Renal cortex interstitium (tissue), 15 donors: ENCODE measurements around the gene TCFL5. TPM values are rescaled to one million over a fixed set of nuclear protein-coding genes. Genes with fewer than 3 reads are reported as not detected.

Experiments used
- DNase-seq, 11 donors: peaks; one replicate each; pipeline ENCODE4 v3.0.0-alpha.2; 2013; ENCODE audit warnings: low read depth in 9 of 11, low spot score in 4 of 11; ENCODE audit errors: extremely low read depth in 1 of 11
- long read RNA-seq, 16 experiments: transcript quantifications; one replicate each; lab custom pipeline, GENCODE V29; 2026
- polyA plus RNA-seq, 3 donors: library from polyadenylated mRNA; unstranded; fragments of 120-200 nt; gene quantifications; one replicate each; pipeline ENCODE4 v1.2.1, GENCODE V29; 2013; ENCODE audit not compliant: insufficient read length in 3 of 3

The TCFL5 gene
- polyA plus RNA-seq, result 10 to 100 TPM; 12.1 to 15.6 (median 12.8) TPM
- long read RNA-seq, donor 1, partial matches to known transcripts, result 5 of 5 reads
- long read RNA-seq, donor 1, other reads (novel, unspliced or antisense), result 0 of 5 reads
- long read RNA-seq, donor 2, partial matches to known transcripts, result 19 of 22 reads
- long read RNA-seq, donor 2, other reads (novel, unspliced or antisense), result 0 of 22 reads
- long read RNA-seq, donor 3, partial matches to known transcripts, result 0 of 3 reads
- long read RNA-seq, donor 3, other reads (novel, unspliced or antisense), result 0 of 3 reads
- long read RNA-seq, donor 4, transcript TCFL5-202 (6 exons, 2,456 nt), result major isoform, 5 of 26 reads
- long read RNA-seq, donor 4, partial matches to known transcripts, result 21 of 26 reads
- long read RNA-seq, donor 4, other reads (novel, unspliced or antisense), result 0 of 26 reads
- long read RNA-seq, donor 5, partial matches to known transcripts, result 0 of 3 reads
- long read RNA-seq, donor 5, other reads (novel, unspliced or antisense), result 0 of 3 reads
- long read RNA-seq, donor 6, partial matches to known transcripts, result 0 of 4 reads
- long read RNA-seq, donor 6, other reads (novel, unspliced or antisense), result 0 of 4 reads
- long read RNA-seq, donor 7, partial matches to known transcripts, result 0 of 1 reads
- long read RNA-seq, donor 7, other reads (novel, unspliced or antisense), result 0 of 1 reads
- long read RNA-seq, donor 8, transcript TCFL5-202 (6 exons, 2,456 nt), result major isoform, 7 of 74 reads
- long read RNA-seq, donor 8, partial matches to known transcripts, result 67 of 74 reads
- long read RNA-seq, donor 8, other reads (novel, unspliced or antisense), result 0 of 74 reads
- long read RNA-seq, donor 9, partial matches to known transcripts, result 24 of 26 reads
- long read RNA-seq, donor 9, other reads (novel, unspliced or antisense), result 0 of 26 reads
- long read RNA-seq, donor 10, partial matches to known transcripts, result 0 of 1 reads
- long read RNA-seq, donor 10, other reads (novel, unspliced or antisense), result 0 of 1 reads
- long read RNA-seq, donor 11, partial matches to known transcripts, result 6 of 43 reads
- long read RNA-seq, donor 11, other reads (novel, unspliced or antisense), result 35 of 43 reads
- long read RNA-seq, donor 12, partial matches to known transcripts, result 19 of 19 reads
- long read RNA-seq, donor 12, other reads (novel, unspliced or antisense), result 0 of 19 reads
- long read RNA-seq, donor 13, transcript TCFL5-202 (6 exons, 2,456 nt), result major isoform, 11 of 11 reads
- long read RNA-seq, donor 13, partial matches to known transcripts, result 0 of 11 reads
- long read RNA-seq, donor 13, other reads (novel, unspliced or antisense), result 0 of 11 reads
- long read RNA-seq, donor 14, partial matches to known transcripts, result 29 of 30 reads
- long read RNA-seq, donor 14, other reads (novel, unspliced or antisense), result 0 of 30 reads
- long read RNA-seq, donor 15, result 0 reads
- long read RNA-seq, donor 16, partial matches to known transcripts, result 0 of 4 reads
- long read RNA-seq, donor 16, other reads (novel, unspliced or antisense), result 0 of 4 reads

DNA sequence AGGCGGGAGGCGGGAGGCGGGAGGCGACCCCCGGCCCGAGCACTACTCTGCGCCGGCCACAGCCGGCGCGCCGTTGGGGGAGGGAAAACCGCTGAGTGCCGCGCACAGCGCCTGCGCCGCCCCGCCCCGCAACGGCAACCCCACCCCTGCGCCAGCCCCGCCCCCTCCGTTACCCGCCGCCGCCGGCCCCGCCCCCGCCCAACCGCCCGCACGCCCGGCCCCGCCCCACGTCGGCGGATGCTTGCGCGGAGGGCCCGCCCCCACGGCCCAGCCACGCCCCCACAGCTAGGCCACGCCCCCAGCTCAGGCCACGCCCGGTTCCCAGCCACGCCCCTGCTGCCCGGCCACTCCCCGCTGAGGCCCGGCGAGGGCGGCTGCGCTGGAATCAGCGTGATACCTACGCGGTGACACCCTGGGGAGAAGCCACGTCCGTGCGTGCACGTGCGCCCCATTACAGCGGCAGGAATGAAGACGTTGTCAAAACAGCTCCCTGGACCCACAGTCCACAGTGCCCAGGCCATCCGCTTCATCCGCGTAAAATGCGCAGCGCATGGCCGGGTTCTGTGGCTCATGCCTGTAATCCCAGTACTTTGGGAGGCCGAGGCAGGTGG lies at the start of gene TCFL5:
TSS of gene TCFL5 (minus strand) at position 97 of the 611 bp plus-strand sequence. CDS start 152 bp downstream, outside the sequence.
- DNase-seq, result peak in 5 of 11 donors; percentile 55 to 75 (median 72)

GRCh38 chr20:62910777-62911497 lies 49.3 kb upstream of the TCFL5 start:
- DNase-seq, result no peak

GRCh38 chr20:62910217-62910766 lies 48.7 kb upstream of the TCFL5 start:
- no peak for DNase-seq

- DNase-seq, result no peak
Observed at GRCh38 chr20:62908971-62909791, 47.6 kb upstream of the TCFL5 start.

DNA sequence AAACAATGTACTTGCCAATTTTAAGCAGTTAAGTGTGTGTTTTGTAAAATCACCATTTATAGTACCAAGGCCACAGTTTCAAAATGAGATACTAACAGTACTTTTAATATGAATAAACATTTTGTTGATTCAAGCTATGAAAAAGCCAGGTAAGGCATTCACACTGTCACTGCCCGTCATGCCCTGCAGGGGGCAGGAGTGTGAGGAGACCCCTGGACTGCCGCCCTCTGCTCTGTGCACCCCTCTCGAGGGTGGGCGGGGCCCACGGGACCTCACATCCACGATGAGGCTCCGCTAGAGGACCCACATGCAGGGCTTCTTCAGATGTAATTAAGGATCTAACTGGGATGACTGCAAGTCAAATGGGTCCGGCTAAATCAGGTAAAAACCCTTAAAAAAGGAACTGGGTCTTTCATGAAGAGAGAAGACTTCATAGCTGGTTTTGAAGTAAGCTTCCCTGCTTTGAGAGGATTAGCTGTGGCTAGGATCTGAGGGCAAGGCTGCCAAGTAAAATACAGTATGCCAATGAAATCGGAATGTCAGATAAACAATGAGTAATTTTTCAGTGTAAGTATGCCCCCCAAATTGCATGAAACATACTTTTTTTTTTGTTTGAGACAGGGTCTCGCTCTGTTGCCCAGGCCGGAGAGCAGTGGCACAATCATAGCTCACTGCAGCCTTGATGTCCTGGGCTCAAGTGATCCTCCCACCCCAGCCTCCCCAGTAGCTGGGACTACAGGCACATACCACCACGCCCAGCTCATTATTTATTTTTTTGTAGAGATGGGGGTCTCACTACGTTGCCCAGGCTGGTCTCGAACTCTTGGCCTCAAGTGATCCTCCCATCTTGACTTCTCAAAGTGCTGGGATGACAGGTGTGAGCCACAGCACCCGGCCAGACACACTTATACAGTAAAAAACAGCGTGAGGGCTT lies 46.0 kb upstream of the TCFL5 start:
- DNase-seq, result no peak

- no peak for DNase-seq
Observed at GRCh38 chr20:62906647-62907375, 45.2 kb upstream of the TCFL5 start.

DNA sequence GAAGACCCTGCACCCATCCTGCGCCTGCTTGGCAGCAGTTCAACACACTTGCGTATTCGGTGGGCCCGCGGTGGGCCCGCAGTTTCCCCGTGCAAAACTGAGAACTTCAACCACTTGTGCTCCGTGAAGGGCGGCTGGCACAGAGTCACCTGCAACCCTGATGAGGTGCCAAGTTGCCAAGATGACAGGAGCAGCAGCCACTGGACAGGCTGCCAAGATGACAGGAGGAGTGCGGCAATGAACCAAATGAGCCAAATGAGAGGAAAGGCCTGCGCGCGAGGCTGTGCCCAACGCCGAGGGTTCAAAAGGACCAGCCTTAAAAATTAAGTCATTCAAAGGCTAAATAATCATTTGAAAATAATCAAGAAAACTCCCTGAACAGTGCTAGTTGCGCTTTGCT lies 44.6 kb upstream of the TCFL5 start:
- DNase-seq, result no peak

- no peak for DNase-seq
Observed at GRCh38 chr20:62905536-62906117, 44.0 kb upstream of the TCFL5 start.

DNA sequence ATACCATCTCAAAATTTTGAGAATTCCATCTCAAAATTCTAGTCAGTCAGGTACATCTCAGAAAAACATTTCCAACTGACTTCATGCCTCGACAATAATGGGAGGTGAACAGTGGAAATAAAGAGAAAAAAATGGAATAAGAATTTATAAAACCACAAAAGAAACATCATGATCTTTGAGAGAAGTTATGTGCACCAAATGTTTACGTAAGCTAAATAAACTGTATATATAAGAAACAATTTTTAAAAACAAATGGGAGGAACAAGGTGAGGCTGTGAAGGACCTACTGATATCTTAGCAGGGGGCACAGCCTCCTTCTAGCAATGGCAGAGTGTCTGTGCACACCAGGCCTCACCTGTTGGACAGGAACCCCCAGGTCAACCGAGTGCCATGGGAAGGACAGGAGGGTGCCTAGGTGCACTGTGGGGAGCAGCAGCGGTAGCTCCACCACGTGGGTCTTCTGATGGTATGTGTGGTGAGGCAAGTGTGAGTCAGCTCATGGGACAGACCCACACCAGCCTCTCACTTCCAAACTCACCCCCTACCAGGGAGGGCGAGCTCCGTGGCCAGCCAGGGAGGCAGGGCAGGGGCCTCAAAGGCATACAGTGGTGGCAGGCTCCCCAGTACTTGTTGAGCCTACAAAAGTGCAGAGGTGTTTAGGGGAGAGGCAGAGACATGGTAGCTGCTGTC lies 41.4 kb upstream of the TCFL5 start:
- DNase-seq, result no peak

DNA sequence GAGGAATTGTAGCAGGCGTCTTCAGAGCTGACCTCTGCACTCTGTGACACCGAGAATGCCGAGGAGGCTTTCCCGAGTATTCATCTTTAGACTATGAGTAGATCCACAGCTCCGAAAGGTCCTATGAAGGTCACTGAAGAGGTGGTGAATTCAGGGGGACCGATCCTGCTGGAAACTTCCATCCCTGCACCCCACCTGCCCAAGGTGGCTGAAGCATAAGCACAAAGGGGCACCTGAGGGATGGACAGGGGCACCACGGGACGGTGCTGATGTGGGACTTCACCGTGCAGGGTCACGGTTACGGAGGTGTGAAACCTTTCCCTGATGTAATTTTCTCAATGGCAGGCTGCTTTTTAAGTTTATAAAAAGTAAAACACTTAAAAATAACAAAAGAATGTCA lies 40.3 kb upstream of the TCFL5 start:
- no peak for DNase-seq

DNA sequence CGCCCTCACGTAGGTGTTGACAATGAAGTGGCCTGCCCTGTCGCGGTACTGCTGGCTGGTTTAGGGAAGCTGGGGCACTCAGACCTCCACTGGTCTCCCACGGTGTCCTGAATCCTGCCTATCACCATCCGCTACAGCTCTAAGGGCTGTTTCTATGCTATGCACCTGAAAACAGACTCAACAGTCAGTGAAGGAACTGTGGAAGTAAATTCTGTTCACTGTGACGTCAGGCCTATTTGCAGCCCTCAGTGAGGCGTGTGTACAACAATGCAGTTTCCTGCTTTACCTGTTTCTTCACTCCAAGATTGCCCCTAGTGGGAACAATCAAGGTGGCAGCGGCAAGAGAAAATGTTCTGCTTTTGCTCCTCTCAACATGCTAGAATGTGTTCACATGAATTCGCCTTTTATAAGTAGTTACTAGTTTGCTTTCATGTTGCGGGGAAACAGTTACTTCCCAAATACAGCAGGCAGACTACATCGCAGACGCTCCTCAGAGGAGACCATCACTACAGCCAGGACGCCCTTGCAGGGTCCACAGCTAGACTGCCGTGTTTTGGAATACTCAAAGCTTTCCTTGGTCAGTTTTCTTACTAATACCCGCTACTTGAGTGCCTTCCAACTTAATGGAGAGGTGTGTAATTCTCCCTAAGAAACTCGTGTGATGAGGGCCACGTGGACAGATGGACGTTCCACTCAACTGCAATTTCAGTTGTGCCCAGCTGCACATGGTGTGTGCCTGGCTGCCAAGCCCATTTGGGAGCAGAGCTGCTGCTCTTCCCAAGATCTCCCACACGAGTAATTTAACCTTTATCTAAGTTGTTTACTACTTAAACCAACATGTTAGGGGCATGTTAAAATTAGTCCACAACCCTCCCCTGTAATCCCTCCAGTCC lies 39.3 kb upstream of the TCFL5 start:
- peak in 5 of 11 donors; percentile 39 to 65 (median 57) for DNase-seq

DNA sequence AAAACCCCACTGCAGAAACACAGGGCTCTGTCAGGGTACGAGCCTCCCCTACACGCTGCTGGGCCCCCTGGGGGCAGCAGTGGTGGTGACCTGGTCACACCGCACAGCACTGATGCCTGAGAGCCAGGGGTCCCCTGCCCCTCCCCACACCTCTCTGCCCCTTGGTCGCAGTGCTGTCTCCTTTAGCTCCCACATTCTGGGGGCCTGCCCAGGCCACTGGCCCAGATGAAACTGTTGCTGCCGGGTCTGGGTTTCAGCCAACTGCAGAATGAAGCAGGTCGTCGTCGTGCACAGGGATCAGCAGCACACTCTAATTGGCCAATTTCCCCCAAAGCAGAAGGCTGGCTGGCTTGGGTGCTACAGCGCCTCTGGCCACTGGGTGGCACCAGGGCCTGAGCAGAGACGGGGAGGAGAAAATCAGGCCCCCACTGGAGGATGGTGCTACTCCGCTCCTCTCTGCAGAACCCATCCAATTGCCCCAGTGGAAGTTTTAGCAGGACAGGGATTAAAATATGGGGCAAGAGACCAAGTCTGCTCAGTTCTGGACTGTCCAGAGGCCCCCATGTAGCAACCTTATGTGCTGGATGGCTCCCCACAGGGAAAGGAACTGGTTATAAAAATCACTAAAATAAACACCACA lies 38.5 kb upstream of the TCFL5 start:
- DNase-seq, result peak in 6 of 11 donors; percentile 56 to 67 (median 64)
